K562 (cell line): Measurements from ENCODE around the gene THADA. TPM values are rescaled to one million over a fixed set of nuclear protein-coding genes. Genes with fewer than 3 reads are reported as not detected.

Source experiments
- AFF4 ChIP-seq: sonication (generic); formaldehyde crosslinking; IDR thresholded peaks from 2 replicates; pipeline ENCODE4 v1.8.0; 2023; ENCODE audit warnings: mild to moderate bottlenecking, missing genetic modification reagents
- CCAR2 ChIP-seq: fragments of 200-400 bp; formaldehyde crosslinking; IDR thresholded peaks from 2 replicates; pipeline ENCODE4 v1.6.1; 2017; ENCODE audit warnings: mild to moderate bottlenecking, low read depth, low read length
- CHCHD3 ChIP-seq: fragments of 250-450 bp; sonication (Bioruptor Pico); IDR thresholded peaks from 2 replicates; pipeline ENCODE4 v2.1.2; 2022; ENCODE audit warnings: mild to moderate bottlenecking
- DEAF1 ChIP-seq: fragments of 450-650 bp; formaldehyde crosslinking; IDR thresholded peaks from 2 replicates; pipeline ENCODE4 v1.4.0; 2020; ENCODE audit warnings: mild to moderate bottlenecking, moderate library complexity
- GABPA ChIP-seq: fragments of 200-800 bp; sonication (Bioruptor generic); conservative IDR thresholded peaks from 2 replicates; pipeline ENCODE4 v1.6.1; 2016; ENCODE audit warnings: low read depth, missing genetic modification characterization, missing compliant biosample characterization
- NR0B1 ChIP-seq: fragments of 450-650 bp; IDR thresholded peaks from one replicate; pipeline ENCODE4 v1.6.1; 2018; ENCODE audit warnings: mild to moderate bottlenecking, moderate library complexity; ENCODE audit not compliant: partially characterized antibody
- SMARCE1 ChIP-seq: fragments of 450-650 bp; IDR thresholded peaks from 2 replicates; pipeline ENCODE4 v1.7.1; 2016; ENCODE audit warnings: mild to moderate bottlenecking
- SREBF1 ChIP-seq: fragments of 150-350 bp; IDR thresholded peaks from 2 replicates; pipeline ENCODE4 v1.6.1; 2014; ENCODE audit warnings: antibody characterized with exemption, low read depth, low read length, borderline replicate concordance
- TEAD2 ChIP-seq: fragments of 450-650 bp; IDR thresholded peaks from 2 replicates; pipeline ENCODE4 v1.6.1; 2016; ENCODE audit warnings: missing genetic modification characterization, control low read depth, missing compliant biosample characterization
- ZBTB40 ChIP-seq, 2 experiments: fragments of 450-650 bp in 1 of 2; sonication (generic) in 1 of 2; formaldehyde crosslinking in 1 of 2; IDR thresholded peaks; 2 replicates each; pipeline versions ENCODE4 v1.7.1 to v1.9.0; 2016 to 2022; ENCODE audit warnings: inconsistent platforms in 1 of 2, mild to moderate bottlenecking in 1 of 2, missing genetic modification reagents in 1 of 2
- polyA plus RNA-seq, 8 experiments: library from polyadenylated mRNA; depleted of rRNA in 4 of 8; stranded (reverse) in 5 of 8; unstranded in 3 of 8; fragments of >200 nt; fragmentation: Nextera tagmentation in 2 of 8; fragmentation: Illumina TruSeq in 1 of 8; extraction: Ambion mirVana in 2 of 8; extraction: Trizol in 1 of 8; gene quantifications; 2 replicates each; pipeline versions ENCODE4 v1.2.1 to v1.2.3, GENCODE V29; 2011 to 2014; ENCODE audit warnings: inconsistent platforms in 1 of 8, missing spikeins in 1 of 8
- total RNA-seq, 7 experiments: library from RNA; depleted of rRNA in 6 of 7; stranded (reverse); fragments of >200 nt in 6 of 7; fragmentation: Illumina TruSeq in 2 of 7; extraction: Trizol in 2 of 7; gene quantifications; 2 replicates each; pipeline versions ENCODE4 v1.2.1 to v1.2.3, GENCODE V29; 2011 to 2021; ENCODE audit warnings: low replicate concordance in 1 of 7

THADA gene
- total and polyA plus RNA-seq, 9 of the 15 experiments (the other 6 are each of a cell fraction or from before 2014, with no cell fraction given): 17.8 to 34.7 (median 31.9) TPM

- TF ChIP-seq NR0B1: no peak
- TF ChIP-seq DEAF1: peak; percentile 83
- TF ChIP-seq SMARCE1: no peak
- TF ChIP-seq SREBF1: no peak
- no peak for TF ChIP-seq GABPA (tag)
- TF ChIP-seq AFF4 (CRISPR knock-in tag): no peak
- peak; percentile 70; the same call in 1 of the 2 replicates for TF ChIP-seq ZBTB40 (IDR thresholded peaks at IDR 0.05)
- no peak for TF ChIP-seq ZBTB40 (CRISPR knock-in tag; IDR thresholded peaks at IDR 0.05)
- no peak for TF ChIP-seq CCAR2
- TF ChIP-seq CHCHD3 (CRISPR knock-in tag): no peak
- TF ChIP-seq TEAD2 (tag): no peak
Observed at GRCh38 chr2:43484323-43484930, 111.4 kb downstream of the THADA start (continued).
